Measurements from ENCODE around the gene SLC7A7.
A peak's percentile ranks its signal among the peaks of the same experiment; 100 is the strongest.
"Not testable (repeated sequence)": the region's sequence is repeated elsewhere in the genome, so short reads cannot be mapped to it uniquely, and the experiment has no call there.

SLC7A7 gene

DNA sequence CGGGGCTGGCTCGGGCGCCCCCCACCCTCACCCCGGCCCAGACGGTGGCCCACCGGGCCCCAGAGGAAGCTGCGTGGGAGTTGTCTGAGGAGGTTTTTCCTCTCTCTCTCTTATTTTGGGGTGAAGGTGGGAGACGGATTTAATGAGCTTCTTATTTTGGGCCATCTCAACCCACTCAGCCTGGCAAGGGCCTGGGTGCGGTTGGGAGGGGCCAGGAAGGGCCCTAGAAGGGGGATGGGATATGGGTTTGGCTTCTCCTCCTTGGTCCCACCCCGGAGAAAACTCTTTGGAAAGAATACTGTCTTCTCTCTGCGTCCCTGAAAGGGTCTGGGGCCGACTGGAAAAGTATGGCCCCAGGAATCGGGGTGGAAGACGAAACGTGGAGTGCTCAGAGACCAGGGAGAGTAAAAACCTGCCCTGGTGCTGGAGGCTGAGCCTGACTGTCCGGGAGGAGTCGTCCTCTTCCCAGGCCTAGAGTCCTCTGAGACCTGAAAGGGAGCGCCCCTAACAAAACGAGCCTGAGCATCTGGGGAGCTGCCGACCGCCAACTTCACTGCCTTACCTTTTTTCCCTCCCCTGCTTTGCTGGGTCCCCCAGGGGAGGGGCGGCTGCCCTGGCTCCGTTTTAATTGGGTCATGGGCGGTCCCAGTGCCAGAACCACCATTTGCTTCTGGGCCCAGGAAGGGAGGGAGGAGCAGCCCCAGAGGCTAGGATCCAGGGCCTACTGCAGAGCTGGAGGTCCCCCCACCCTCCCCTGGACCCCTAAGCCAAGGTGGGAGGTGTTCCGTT lies 22.7 kb upstream of the SLC7A7 start:
- TF ChIP-seq GATA1 (IDR thresholded peaks at IDR 0.05; ENCODE audit: low read depth, low read length) (no peak), POLR2A (IDR thresholded peaks at IDR 0.05; ENCODE audit: low read length) (no peak)
- no peak for DNase-seq

DNA sequence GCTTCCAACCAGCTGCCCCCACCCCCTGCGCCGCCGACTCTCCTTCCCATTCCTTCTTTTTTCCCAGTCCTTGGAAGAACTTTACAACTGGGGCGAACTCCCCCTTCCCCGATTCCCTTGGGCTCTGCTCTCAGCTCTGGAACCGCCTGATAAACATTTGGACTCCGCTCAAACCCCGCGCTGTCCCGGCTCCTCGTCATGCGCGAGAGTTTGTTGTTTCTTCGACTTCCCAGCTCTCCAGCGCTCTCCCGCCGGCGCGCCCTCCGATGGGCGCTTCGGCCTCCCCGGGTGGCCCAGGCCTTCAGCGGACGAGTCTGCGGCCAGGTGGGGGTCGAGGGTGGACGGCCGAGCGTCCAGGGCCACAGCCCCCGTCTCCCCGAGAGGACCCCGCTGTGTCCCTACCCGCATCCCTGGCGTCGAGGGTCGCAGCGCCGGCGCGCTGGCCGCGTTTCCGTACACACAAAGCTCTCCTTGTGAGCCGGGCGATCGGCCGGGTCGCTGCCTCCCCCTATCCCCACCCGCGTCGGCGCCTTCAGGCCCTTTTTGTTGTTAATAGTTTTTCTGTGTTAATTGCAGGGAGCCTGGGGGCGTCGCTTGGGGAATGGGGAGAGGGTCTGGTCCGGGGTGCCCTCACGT lies 22.0 kb upstream of the SLC7A7 start:
- TF ChIP-seq GATA1 (IDR thresholded peaks at IDR 0.05; ENCODE audit: low read depth, low read length) = no peak
- peak; percentile 56 for TF ChIP-seq POLR2A (IDR thresholded peaks at IDR 0.05; ENCODE audit: low read length)
- DNase-seq = peak; percentile 69 to 70

DNA sequence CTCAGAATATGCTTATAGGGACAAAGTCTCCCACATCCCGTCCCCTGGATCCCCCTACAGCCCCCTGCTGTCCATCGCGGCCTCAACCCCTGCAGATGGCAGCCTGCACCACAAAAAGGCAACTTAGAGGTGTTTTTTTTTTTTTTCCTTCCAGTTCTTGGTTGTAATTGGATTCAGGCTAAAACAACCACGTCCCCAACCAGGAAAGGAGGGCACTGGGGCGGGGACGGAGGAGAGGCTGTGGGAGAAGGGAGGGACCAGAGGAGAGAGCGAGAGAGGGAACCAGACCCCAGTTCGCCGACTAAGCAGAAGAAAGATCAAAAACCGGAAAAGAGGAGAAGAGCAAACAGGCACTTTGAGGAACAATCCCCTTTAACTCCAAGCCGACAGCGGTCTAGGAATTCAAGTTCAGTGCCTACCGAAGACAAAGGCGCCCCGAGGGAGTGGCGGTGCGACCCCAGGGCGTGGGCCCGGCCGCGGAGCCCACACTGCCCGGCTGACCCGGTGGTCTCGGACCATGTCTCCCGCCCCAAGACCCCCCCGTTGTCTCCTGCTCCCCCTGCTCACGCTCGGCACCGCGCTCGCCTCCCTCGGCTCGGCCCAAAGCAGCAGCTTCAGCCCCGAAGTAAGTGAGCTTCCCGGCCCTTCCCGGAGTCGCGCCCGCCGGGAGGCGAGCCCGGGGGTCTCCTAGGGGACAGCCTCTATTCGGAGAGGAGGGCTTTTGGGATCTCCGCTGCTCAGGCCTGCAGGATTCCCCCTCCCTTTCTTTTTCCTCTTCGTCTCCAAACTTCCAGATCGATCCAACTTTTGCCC lies 21.3 kb upstream of the SLC7A7 start, which contains the start of gene MMP14:
TSS of gene MMP14 (plus strand) at position 285 of the 813 bp plus-strand sequence. CDS start at position 518, 233 bp downstream.
- no peak for TF ChIP-seq GATA1 (IDR thresholded peaks at IDR 0.05; ENCODE audit: low read depth, low read length)
- no peak for TF ChIP-seq POLR2A (IDR thresholded peaks at IDR 0.05; ENCODE audit: low read length)
- DNase-seq = no peak

GRCh38 chr14:22835505-22835904 lies 20.3 kb upstream of the SLC7A7 start:
- no peak for DNase-seq
- TF ChIP-seq POLR2A (IDR thresholded peaks at IDR 0.05; ENCODE audit: low read length) (no peak), GATA1 (IDR thresholded peaks at IDR 0.05; ENCODE audit: low read depth, low read length) (no peak)

DNA sequence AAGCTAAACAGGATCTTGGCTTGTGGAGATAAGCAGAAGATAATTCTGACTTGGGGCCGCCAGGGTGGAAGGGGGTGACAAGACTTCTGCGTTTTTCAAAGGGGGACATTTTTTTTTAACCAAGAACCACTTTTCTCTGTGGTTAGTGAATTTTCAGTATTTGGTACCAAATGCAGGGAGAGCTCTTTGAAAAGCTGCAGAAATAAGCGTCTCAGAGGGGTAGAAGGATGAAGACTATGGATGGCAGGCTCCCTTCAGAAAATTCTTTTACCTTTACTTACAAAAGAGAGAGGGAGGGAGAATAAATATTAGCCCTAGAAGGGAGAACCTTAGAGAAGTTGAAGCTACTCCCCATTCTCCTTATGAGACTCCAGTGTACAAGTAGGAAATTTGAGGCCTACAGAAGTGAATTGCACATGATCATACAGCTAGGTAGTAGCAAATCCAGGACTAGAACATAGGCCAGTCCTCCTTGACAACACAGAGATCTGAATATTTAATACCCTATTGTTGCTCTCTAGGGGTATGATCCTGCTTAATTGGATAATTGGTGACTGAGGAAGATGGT lies 15.3 kb upstream of the SLC7A7 start:
- peak; percentile 57 to 60 for DNase-seq
- TF ChIP-seq POLR2A (IDR thresholded peaks at IDR 0.05; ENCODE audit: low read length) (no peak), GATA1 (IDR thresholded peaks at IDR 0.05; ENCODE audit: low read depth, low read length) (no peak)

GRCh38 chr14:22829661-22830442 lies 14.6 kb upstream of the SLC7A7 start, which contains the start of gene MRPL52:
TSS of gene MRPL52 (plus strand) at chr14:22829887. CDS start at chr14:22829913, 26 bp downstream.
- TF ChIP-seq POLR2A (IDR thresholded peaks at IDR 0.05; ENCODE audit: low read length) = peak; percentile 66
- TF ChIP-seq GATA1 (IDR thresholded peaks at IDR 0.05; ENCODE audit: low read depth, low read length) = no peak
- peak; percentile 91 to 93 for DNase-seq

- DNase-seq = not testable (repeated sequence)
These were observed 13.9 kb upstream of the SLC7A7 start for GRCh38 chr14:22829076-22829660.

GRCh38 chr14:22824711-22825359 lies 9.6 kb upstream of the SLC7A7 start:
- TF ChIP-seq GATA1 (IDR thresholded peaks at IDR 0.05; ENCODE audit: low read depth, low read length) (no peak), POLR2A (IDR thresholded peaks at IDR 0.05; ENCODE audit: low read length) (no peak)
- DNase-seq = peak in 1 of 2 experiments; percentile 56

DNA sequence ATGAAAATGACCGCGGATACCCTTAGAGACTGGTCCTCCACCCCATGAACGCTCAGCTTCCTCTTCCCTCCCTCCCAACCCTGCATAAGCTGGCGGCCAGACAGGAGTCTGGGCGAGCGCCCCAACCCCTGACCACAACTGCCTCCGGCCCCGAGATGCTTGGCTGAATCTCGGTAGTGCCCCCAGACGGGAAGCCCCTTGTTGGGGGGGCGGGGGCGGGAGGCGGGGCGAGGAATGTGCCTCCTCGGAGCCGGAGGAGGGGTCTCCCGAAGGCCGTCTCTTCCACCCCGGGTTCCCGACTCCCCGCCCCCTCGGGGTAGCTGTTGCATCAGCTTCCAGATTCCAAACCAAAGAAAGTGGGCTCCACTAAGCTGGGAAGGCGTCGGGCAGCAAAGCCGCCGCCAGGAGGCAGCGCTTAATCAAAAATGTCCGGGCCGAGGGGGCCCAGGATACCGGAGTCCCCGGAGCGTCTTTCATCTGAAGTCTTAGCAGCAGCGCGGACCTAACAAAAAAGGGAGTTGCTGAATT lies 7.4 kb upstream of the SLC7A7 start:
- TF ChIP-seq GATA1 (IDR thresholded peaks at IDR 0.05; ENCODE audit: low read depth, low read length) (no peak), POLR2A (IDR thresholded peaks at IDR 0.05; ENCODE audit: low read length) (no peak)
- DNase-seq = peak; percentile 71 to 82

GRCh38 chr14:22822016-22822570 lies 6.9 kb upstream of the SLC7A7 start:
- TF ChIP-seq GATA1 (IDR thresholded peaks at IDR 0.05; ENCODE audit: low read depth, low read length) = no peak
- no peak for TF ChIP-seq POLR2A (IDR thresholded peaks at IDR 0.05; ENCODE audit: low read length)
- DNase-seq = no peak

DNA sequence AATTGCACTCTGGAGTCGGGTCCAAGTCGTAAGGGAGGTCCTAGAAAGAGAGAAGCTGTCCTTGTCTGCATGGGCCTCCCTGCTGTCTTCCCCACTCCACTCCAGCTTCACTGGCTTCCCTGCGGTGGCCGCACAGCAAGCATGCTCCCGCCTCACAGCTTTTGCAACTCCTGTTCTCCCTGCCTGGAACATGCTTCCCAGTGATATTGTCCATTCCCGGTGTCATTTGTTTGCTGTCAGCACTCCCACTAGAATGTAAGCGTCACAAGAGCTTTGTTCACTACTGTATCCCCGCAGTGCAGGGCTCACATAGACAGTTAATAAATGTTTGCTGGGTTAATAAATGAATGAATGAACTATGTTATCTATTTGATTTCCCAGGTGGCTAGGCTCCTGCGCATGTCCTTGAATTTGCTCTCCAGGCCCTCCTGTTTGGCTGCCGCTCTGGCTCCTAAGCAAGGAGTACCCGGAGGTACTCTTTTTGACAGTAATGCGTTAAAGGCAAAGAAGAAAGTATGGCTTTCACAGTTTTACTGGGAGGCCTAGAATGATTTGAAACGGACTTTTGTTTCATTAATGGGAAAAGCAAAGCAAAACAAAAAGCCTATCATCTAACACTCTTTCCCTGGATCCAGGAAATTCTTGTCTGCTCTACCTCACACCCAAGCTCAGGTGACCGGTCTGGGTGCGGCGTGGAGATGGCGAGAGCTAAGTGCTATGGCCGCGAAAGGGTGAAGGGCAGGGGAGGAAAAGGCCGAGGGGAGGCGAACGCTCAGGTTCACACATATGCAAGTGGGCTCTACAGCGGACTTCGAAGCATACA lies 6.2 kb upstream of the SLC7A7 start:
- DNase-seq = no peak
- TF ChIP-seq POLR2A (IDR thresholded peaks at IDR 0.05; ENCODE audit: low read length) (no peak), GATA1 (IDR thresholded peaks at IDR 0.05; ENCODE audit: low read depth, low read length) (no peak)
